Measurements from ENCODE around the gene PAM16. TPM values are rescaled to one million over a fixed set of nuclear protein-coding genes. Genes with fewer than 3 reads are reported as not detected.

The PAM16 gene
- total and polyA plus RNA-seq, 2 experiments from 2014 or later = 35.0 to 70.4 TPM

- Histone ChIP-seq H3K79me2 (peaks cover 16% of the 10 kb centered on the region), H3K4me1 (ENCODE audit: insufficient read depth) (peaks cover 17% of the 10 kb centered on the region), H3K9me3 (ENCODE audit: low read depth) (no peaks in the 10 kb centered on the region), H4K20me1 (ENCODE audit: insufficient read depth, poor library complexity, severe bottlenecking) (no peaks in the 10 kb centered on the region), H3K36me3 (replicated peaks; ENCODE audit: insufficient read depth, low read depth) (no peaks in the 10 kb centered on the region), H3K27ac (peak overlapping the region; percentile 93), H3K27me3 (no peaks in the 10 kb centered on the region), H2AFZ (peak overlapping the region; percentile 53), H3K4me3 (peak overlapping the region; percentile 38), H3K4me2 (peak overlapping the region; percentile 80), H3K9me2 (replicated peaks; ENCODE audit: insufficient read depth) (no peaks in the 10 kb centered on the region)
- 6% methylated on average over 40 of the region's 68 CpGs for WGBS (ENCODE audit: low lambda C conversion rate, missing lambda C conversion rate)
- TF ChIP-seq CTCF (IDR thresholded peaks at IDR 0.05; ENCODE audit: poor library complexity) (no peak), EZH2phosphoT487 (IDR thresholded peaks at IDR 0.05; ENCODE audit: low read depth, severe bottlenecking, unreplicated experiment) (no peak), EZH2 (IDR thresholded peaks at IDR 0.05; ENCODE audit: borderline replicate concordance) (no peak)
- peak; percentile 99 for DNase-seq (ENCODE audit: low spot score)
These were observed 43.7 kb downstream of the PAM16 start for GRCh38 chr16:4307215-4308037.

DNA sequence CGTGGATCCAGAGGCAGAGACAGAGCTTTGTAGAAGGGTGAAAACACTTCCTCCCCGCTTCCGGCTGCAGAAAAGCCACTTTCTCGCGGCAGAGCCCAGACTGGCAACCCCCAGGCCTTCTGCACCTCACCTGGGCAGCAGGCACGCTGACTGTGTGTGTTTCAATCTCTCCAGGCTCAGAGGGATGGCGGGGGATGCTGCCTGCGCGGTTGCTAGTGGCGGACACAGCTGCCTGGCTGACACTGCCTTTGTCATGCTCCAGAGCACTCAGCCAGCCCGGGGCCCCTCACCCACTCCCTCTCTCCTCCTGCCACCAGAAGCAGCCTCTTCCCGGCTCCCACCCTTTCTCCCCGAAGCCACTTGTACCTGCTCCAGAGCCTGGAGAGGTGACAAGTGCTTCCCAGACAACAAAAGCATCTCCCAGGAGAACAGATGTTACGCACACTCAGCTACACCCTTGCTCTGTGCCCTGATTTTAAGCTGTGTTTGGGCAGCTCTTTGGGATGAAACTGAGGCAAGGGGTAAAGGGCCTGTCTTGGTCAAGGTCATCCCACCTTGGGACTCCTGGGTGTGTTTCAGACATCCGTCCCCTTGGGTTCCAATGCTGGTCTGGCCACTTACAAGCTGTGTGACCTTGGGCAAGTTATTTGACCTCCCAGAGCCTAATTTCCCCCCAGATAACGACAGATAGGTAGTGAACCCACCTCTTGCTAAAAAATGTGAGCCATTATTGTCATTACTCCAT is 44.5 kb downstream of the PAM16 start:
- peak overlapping the region; percentile 93 for H3K27ac ChIP-seq

DNA sequence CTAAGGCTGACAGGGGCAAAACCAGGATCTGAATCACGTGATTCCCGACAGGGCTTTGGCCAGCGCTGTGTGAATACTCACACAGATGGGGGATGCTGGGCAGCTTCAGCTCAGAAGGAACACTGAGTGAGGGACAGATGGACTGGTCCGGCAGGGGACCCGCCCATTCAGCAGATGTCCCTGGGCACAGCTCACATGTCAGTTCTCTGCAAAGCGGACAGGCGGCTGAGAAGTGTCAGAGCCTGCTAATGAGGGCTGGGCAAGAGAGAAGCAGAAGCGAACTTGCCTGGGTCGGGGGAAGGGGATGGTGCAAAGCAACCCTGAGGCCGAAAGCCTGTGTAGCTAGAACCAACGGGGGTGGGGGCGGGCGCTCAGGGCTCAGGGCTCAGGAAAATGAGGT is 47.1 kb downstream of the PAM16 start:
- TF ChIP-seq CTCF (IDR thresholded peaks at IDR 0.05; ENCODE audit: poor library complexity) (no peak), EZH2phosphoT487 (IDR thresholded peaks at IDR 0.05; ENCODE audit: low read depth, severe bottlenecking, unreplicated experiment) (no peak), EZH2 (IDR thresholded peaks at IDR 0.05; ENCODE audit: borderline replicate concordance) (no peak)
- Histone ChIP-seq H3K9me3 (ENCODE audit: low read depth) (no peaks in the 10 kb centered on the region), H3K27me3 (no peaks in the 10 kb centered on the region), H4K20me1 (ENCODE audit: insufficient read depth, poor library complexity, severe bottlenecking) (no peaks in the 10 kb centered on the region), H3K27ac (no peak overlapping the region), H3K79me2 (peaks cover 16% of the 10 kb centered on the region), H3K36me3 (replicated peaks; ENCODE audit: insufficient read depth, low read depth) (no peaks in the 10 kb centered on the region), H3K9me2 (replicated peaks; ENCODE audit: insufficient read depth) (no peaks in the 10 kb centered on the region), H3K4me1 (ENCODE audit: insufficient read depth) (peaks cover 16% of the 10 kb centered on the region), H2AFZ (no peak overlapping the region), H3K4me2 (no peak overlapping the region), H3K4me3 (no peak overlapping the region)
- 64% methylated on average over 13 of the region's 13 CpGs for WGBS (ENCODE audit: low lambda C conversion rate, missing lambda C conversion rate)
- no peak for DNase-seq (ENCODE audit: low spot score)

More for the DNA sequence above, 44.5 kb downstream of the PAM16 start:
- DNase-seq (ENCODE audit: low spot score) = peak; percentile 28
- H3K36me3 ChIP-seq (replicated peaks; ENCODE audit: insufficient read depth, low read depth) = no peaks in the 10 kb centered on the region
- no peaks in the 10 kb centered on the region for H4K20me1 ChIP-seq (ENCODE audit: insufficient read depth, poor library complexity, severe bottlenecking)
- H3K4me3 ChIP-seq = peak overlapping the region; percentile 38
- no peak for TF ChIP-seq CTCF (IDR thresholded peaks at IDR 0.05; ENCODE audit: poor library complexity)
- no peak for TF ChIP-seq EZH2 (IDR thresholded peaks at IDR 0.05; ENCODE audit: borderline replicate concordance)
- TF ChIP-seq EZH2phosphoT487 (IDR thresholded peaks at IDR 0.05; ENCODE audit: low read depth, severe bottlenecking, unreplicated experiment) = no peak
- 55% methylated on average over 16 of the region's 16 CpGs for WGBS (ENCODE audit: low lambda C conversion rate, missing lambda C conversion rate)
- peak overlapping the region; percentile 80 for H3K4me2 ChIP-seq
- peaks cover 16% of the 10 kb centered on the region for H3K79me2 ChIP-seq
- H2AFZ ChIP-seq = no peak overlapping the region
- peaks cover 17% of the 10 kb centered on the region for H3K4me1 ChIP-seq (ENCODE audit: insufficient read depth)
- no peaks in the 10 kb centered on the region for H3K9me2 ChIP-seq (replicated peaks; ENCODE audit: insufficient read depth)
- H3K27me3 ChIP-seq = no peaks in the 10 kb centered on the region
- H3K9me3 ChIP-seq (ENCODE audit: low read depth) = no peaks in the 10 kb centered on the region
